ENCODE data around the gene CCDC97. TPM values are rescaled to one million over a fixed set of nuclear protein-coding genes. Genes with fewer than 3 reads are reported as not detected.

The CCDC97 gene
- total RNA-seq, 1 experiment from 2014 or later, result 18.3 TPM

DNA sequence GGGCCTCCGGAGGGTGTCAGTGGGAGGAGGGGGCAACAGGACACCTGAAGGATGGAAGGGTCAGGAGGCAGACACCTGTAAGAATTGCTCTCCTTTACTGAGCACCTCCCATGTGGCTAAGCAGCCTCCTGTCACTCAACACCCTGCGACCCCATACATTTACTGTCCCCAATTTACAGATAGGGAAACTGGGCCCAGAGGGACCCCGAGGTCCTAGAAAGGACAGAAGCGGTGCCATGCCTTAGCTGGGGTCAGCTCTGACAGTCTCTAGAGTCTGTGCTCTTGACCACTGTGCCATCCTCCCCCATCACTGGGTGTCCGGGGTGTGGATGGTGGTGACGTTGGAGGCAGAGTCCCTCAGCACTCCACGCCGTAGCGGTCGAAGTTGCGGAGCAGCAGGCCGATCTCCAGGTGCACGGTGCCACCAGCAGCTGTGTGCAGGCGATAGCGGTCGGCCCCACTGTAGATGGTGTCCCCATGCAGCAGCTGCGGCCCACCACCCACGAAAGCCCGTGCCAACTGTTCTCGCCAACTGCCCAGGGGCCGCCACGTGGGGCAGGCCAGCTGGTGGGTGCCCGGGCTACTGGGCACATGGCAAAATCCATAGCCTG, 44.5 kb downstream of the CCDC97 start:
- TF ChIP-seq, protein P1, sequence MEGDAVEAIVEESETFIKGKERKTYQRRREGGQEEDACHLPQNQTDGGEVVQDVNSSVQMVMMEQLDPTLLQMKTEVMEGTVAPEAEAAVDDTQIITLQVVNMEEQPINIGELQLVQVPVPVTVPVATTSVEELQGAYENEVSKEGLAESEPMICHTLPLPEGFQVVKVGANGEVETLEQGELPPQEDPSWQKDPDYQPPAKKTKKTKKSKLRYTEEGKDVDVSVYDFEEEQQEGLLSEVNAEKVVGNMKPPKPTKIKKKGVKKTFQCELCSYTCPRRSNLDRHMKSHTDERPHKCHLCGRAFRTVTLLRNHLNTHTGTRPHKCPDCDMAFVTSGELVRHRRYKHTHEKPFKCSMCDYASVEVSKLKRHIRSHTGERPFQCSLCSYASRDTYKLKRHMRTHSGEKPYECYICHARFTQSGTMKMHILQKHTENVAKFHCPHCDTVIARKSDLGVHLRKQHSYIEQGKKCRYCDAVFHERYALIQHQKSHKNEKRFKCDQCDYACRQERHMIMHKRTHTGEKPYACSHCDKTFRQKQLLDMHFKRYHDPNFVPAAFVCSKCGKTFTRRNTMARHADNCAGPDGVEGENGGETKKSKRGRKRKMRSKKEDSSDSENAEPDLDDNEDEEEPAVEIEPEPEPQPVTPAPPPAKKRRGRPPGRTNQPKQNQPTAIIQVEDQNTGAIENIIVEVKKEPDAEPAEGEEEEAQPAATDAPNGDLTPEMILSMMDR (conservative IDR thresholded peaks at IDR 0.05; ENCODE audit: low read depth, low read length), result no peak
- TF ChIP-seq EZH2phosphoT487 (IDR thresholded peaks at IDR 0.05; ENCODE audit: borderline replicate concordance, low read length) (no peak), EZH2 (IDR thresholded peaks at IDR 0.05; ENCODE audit: low read length, unreplicated experiment) (no peak)

DNA sequence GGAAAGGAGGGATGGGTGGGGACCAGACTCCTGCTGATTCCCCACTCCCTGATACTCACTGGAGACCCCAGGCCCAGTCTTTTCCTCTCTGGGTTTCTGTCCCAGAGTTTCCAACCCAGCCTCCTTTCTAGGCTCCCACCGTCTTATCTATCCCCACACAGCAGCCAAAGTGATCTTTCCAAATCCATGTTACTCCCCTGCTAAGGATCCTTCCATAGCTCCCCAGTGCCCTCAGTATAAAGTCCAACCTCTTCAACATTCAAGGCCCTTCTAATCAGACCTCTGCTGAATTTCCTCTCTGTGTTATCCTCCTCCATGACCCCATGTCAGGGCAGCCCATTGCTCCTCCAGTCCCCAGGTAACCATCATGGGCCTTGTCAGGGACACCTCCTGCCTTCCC, 45.1 kb downstream of the CCDC97 start:
- TF ChIP-seq, protein P1 (conservative IDR thresholded peaks at IDR 0.05; ENCODE audit: low read depth, low read length), result no peak
- no peak for TF ChIP-seq EZH2phosphoT487 (IDR thresholded peaks at IDR 0.05; ENCODE audit: borderline replicate concordance, low read length)
- TF ChIP-seq EZH2 (IDR thresholded peaks at IDR 0.05; ENCODE audit: low read length, unreplicated experiment), result no peak
- Histone ChIP-seq H3K4me3 (ENCODE audit: low read length) (no peak overlapping the region), H3K27ac (ENCODE audit: low read length) (no peak overlapping the region), H3K27me3 (ENCODE audit: low read length) (no peaks in the 10 kb centered on the region), H3F3A (ENCODE audit: low read length, unreplicated experiment) (no peaks in the 10 kb centered on the region), H4K20me1 (ENCODE audit: low read length) (no peaks in the 10 kb centered on the region), H3K9me3 (ENCODE audit: low read length) (no peaks in the 10 kb centered on the region), H3K4me1 (ENCODE audit: insufficient read depth, low read length) (0 out of 2 replicates have a peak, but pooled peaks cover 4% of the 10 kb centered on the region), H3K9ac (ENCODE audit: low read length) (no peak overlapping the region), H3K36me3 (ENCODE audit: low read depth, low read length) (no peaks in the 10 kb centered on the region), H3K4me2 (ENCODE audit: low read length) (no peak overlapping the region), H3K9me2 (replicated peaks; ENCODE audit: low read length) (no peaks in the 10 kb centered on the region), H3K79me2 (ENCODE audit: low read length) (peaks cover 31% of the 10 kb centered on the region), H2AFZ (ENCODE audit: low read length) (no peak overlapping the region)
- DNase-seq (no peak), ATAC-seq (no peak)
- BruUV-seq (replicated peaks), result no TSS peak
- intact Hi-C loops (cut with micrococcal nuclease), result no loop called here
- ChIA-PET POLR2A (ENCODE audit: unreplicated experiment) (no interaction called here), CTCF (interaction anchor here (0.6 kb wide), 1 partner anchor 30 kb away, joined by 14 read pairs; no protein-coding TSS in a partner anchor)

More for the DNA sequence above, 44.5 kb downstream of the CCDC97 start:
- Histone ChIP-seq H4K20me1 (ENCODE audit: low read length) (no peaks in the 10 kb centered on the region), H3F3A (ENCODE audit: low read length, unreplicated experiment) (no peaks in the 10 kb centered on the region), H3K27ac (ENCODE audit: low read length) (no peak overlapping the region), H3K4me1 (ENCODE audit: insufficient read depth, low read length) (0 out of 2 replicates have a peak, but pooled peaks cover 4% of the 10 kb centered on the region), H3K4me2 (ENCODE audit: low read length) (peak overlapping the region; percentile 94), H3K79me2 (ENCODE audit: low read length) (peaks cover 36% of the 10 kb centered on the region), H3K9me2 (replicated peaks; ENCODE audit: low read length) (no peaks in the 10 kb centered on the region), H3K9ac (ENCODE audit: low read length) (no peak overlapping the region), H3K9me3 (ENCODE audit: low read length) (no peaks in the 10 kb centered on the region), H3K27me3 (ENCODE audit: low read length) (no peaks in the 10 kb centered on the region), H2AFZ (ENCODE audit: low read length) (no peak overlapping the region), H3K4me3 (ENCODE audit: low read length) (peak overlapping the region; percentile 86), H3K36me3 (ENCODE audit: low read depth, low read length) (no peaks in the 10 kb centered on the region)
- ChIA-PET POLR2A (ENCODE audit: unreplicated experiment) (no interaction called here), CTCF (no interaction called here)
- ATAC-seq (no peak), DNase-seq (no peak)
- no TSS peak for BruUV-seq (replicated peaks)
- intact Hi-C loops (cut with micrococcal nuclease), result no loop called here

DNA sequence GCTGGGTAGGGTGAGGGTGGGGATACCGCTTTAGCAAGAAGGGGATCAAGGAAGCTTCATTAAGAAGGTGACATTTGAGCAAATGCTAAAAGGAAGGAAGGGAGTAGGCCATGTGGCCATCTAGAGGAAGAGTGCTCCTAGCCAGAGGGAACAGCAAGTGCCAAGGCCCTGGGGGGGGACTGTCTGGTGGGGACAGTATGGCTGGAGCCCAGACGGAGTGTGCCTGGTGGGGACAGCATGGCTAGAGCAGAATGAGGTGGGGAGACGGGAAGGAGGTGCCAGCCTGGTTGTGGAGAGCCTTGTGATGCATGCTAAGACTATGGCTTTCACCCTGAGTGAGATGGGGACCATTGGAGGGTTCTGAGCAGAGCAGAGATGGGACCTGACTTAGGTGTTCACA, 45.8 kb downstream of the CCDC97 start:
- H3K9ac ChIP-seq (ENCODE audit: low read length), result no peak overlapping the region
- H3K9me2 ChIP-seq (replicated peaks; ENCODE audit: low read length), result no peaks in the 10 kb centered on the region
- ATAC-seq (no peak), DNase-seq (no peak)
- CTCF ChIA-PET, result no interaction called here
- peaks cover 26% of the 10 kb centered on the region for H3K79me2 ChIP-seq (ENCODE audit: low read length)
- POLR2A ChIA-PET (ENCODE audit: unreplicated experiment), result interaction anchor here (0.6 kb wide), 1 partner anchor 8 kb away, joined by 4 read pairs; no protein-coding TSS in a partner anchor
- H4K20me1 ChIP-seq (ENCODE audit: low read length), result no peaks in the 10 kb centered on the region
- 0 out of 2 replicates have a peak, but pooled peaks cover 3% of the 10 kb centered on the region for H3K4me1 ChIP-seq (ENCODE audit: insufficient read depth, low read length)
- TF ChIP-seq EZH2phosphoT487 (IDR thresholded peaks at IDR 0.05; ENCODE audit: borderline replicate concordance, low read length) (no peak), EZH2 (IDR thresholded peaks at IDR 0.05; ENCODE audit: low read length, unreplicated experiment) (no peak)
- TF ChIP-seq, protein P1 (conservative IDR thresholded peaks at IDR 0.05; ENCODE audit: low read depth, low read length), result no peak
- H3K36me3 ChIP-seq (ENCODE audit: low read depth, low read length), result no peaks in the 10 kb centered on the region
- intact Hi-C loops (cut with micrococcal nuclease), result no loop called here
- H3K27me3 ChIP-seq (ENCODE audit: low read length), result no peaks in the 10 kb centered on the region
- no peaks in the 10 kb centered on the region for H3K9me3 ChIP-seq (ENCODE audit: low read length)
- no TSS peak for BruUV-seq (replicated peaks)
- no peak overlapping the region for H3K27ac ChIP-seq (ENCODE audit: low read length)
- no peak overlapping the region for H3K4me3 ChIP-seq (ENCODE audit: low read length)
- H3F3A ChIP-seq (ENCODE audit: low read length, unreplicated experiment), result no peaks in the 10 kb centered on the region
- no peak overlapping the region for H2AFZ ChIP-seq (ENCODE audit: low read length)
- H3K4me2 ChIP-seq (ENCODE audit: low read length), result no peak overlapping the region

Data from PC-3 (cell line).